ENCODE measurements around the gene COMMD3.

DNA sequence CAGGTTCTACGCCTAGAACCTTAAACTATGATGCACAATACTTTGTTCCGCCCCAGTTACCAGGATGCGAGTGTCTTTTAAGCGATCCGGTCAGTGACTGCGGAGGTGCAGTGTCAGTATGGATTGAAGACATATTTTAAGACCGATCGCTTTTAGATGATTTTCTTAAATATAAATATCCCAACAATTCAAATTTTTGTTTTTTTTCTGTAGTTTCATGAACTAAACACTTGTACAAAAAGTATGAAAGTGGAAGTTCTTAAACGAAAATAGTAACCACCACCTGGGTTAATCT lies 835 bp downstream of the COMMD3 start:
- TF ChIP-seq, protein P1, sequence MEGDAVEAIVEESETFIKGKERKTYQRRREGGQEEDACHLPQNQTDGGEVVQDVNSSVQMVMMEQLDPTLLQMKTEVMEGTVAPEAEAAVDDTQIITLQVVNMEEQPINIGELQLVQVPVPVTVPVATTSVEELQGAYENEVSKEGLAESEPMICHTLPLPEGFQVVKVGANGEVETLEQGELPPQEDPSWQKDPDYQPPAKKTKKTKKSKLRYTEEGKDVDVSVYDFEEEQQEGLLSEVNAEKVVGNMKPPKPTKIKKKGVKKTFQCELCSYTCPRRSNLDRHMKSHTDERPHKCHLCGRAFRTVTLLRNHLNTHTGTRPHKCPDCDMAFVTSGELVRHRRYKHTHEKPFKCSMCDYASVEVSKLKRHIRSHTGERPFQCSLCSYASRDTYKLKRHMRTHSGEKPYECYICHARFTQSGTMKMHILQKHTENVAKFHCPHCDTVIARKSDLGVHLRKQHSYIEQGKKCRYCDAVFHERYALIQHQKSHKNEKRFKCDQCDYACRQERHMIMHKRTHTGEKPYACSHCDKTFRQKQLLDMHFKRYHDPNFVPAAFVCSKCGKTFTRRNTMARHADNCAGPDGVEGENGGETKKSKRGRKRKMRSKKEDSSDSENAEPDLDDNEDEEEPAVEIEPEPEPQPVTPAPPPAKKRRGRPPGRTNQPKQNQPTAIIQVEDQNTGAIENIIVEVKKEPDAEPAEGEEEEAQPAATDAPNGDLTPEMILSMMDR (IDR thresholded peaks at IDR 0.05) = no peak
- no peak for TF ChIP-seq POLR2A (IDR thresholded peaks at IDR 0.05)

All from Peyer's patch (tissue), 4 donors.